SK-N-SH treated with all-trans-retinoic acid at 6 μM for 48 hours (cell line): Measurements from ENCODE around the gene FOXJ3.

Source experiments
- ATAC-seq: fragments of 200-7000 bp; cut with Tn5 transposase; 3 replicates; pipeline ENCODE4 v1.9.1; 2020; ENCODE audit warnings: mild to moderate bottlenecking, moderate library complexity
- ARNTL ChIP-seq: fragments of 450-650 bp; formaldehyde crosslinking; IDR thresholded peaks from 2 replicates; pipeline ENCODE4 v1.5.0; 2020; ENCODE audit warnings: low read depth, mild to moderate bottlenecking, moderate library complexity, borderline replicate concordance
- BACH2 ChIP-seq: fragments of 250-450 bp; sonication (Bioruptor Pico); IDR thresholded peaks from 2 replicates; pipeline ENCODE4 v1.9.0; 2021; ENCODE audit warnings: mild to moderate bottlenecking, borderline replicate concordance
- ESRRG ChIP-seq: fragments of 250-450 bp; sonication (Bioruptor Pico); IDR thresholded peaks from 2 replicates; pipeline ENCODE4 v1.6.1; 2021; ENCODE audit warnings: mild to moderate bottlenecking
- GLIS3 ChIP-seq: fragments of 250-450 bp; sonication (Bioruptor Pico); IDR thresholded peaks from 2 replicates; pipeline ENCODE4 v1.5.0; 2020; ENCODE audit warnings: mild to moderate bottlenecking, moderate library complexity
- PPARA ChIP-seq: fragments of 250-450 bp; sonication (Bioruptor Pico); IDR thresholded peaks from 2 replicates; pipeline ENCODE4 v1.5.0; 2020; ENCODE audit warnings: mild to moderate bottlenecking, borderline replicate concordance
- RARB ChIP-seq: fragments of 250-450 bp; sonication (Bioruptor Pico); IDR thresholded peaks from 2 replicates; pipeline ENCODE4 v1.8.0; 2021; ENCODE audit warnings: mild to moderate bottlenecking, moderate library complexity
- SNAI2 ChIP-seq: fragments of 250-450 bp; sonication (Bioruptor Pico); IDR thresholded peaks from 2 replicates; pipeline ENCODE4 v1.5.0; 2020; ENCODE audit warnings: mild to moderate bottlenecking, moderate library complexity
- TCF4 ChIP-seq: fragments of 250-450 bp; sonication (Bioruptor Pico); IDR thresholded peaks from 2 replicates; pipeline ENCODE4 v1.8.0; 2021; ENCODE audit warnings: mild to moderate bottlenecking, moderate library complexity, borderline replicate concordance
- ZFP3 ChIP-seq: fragments of 250-450 bp; sonication (Bioruptor Pico); IDR thresholded peaks from 2 replicates; pipeline ENCODE4 v1.5.0; 2020; ENCODE audit warnings: mild to moderate bottlenecking, moderate library complexity
- ZNF565 ChIP-seq: fragments of 450-650 bp; formaldehyde crosslinking; conservative IDR thresholded peaks from 2 replicates; pipeline ENCODE4 v1.5.0; 2020; ENCODE audit warnings: low read depth, mild to moderate bottlenecking, moderate library complexity
- ZNF70 ChIP-seq: fragments of 450-650 bp; formaldehyde crosslinking; IDR thresholded peaks from 2 replicates; pipeline ENCODE4 v1.5.0; 2020; ENCODE audit warnings: mild to moderate bottlenecking, moderate library complexity
- ZNF8 ChIP-seq: fragments of 450-650 bp; formaldehyde crosslinking; IDR thresholded peaks from 2 replicates; pipeline ENCODE4 v1.5.0; 2020; ENCODE audit warnings: mild to moderate bottlenecking, moderate library complexity
- TF ChIP-seq, protein P1 (sequence below): fragments of 250-450 bp; sonication (Bioruptor Pico); IDR thresholded peaks from 2 replicates; pipeline ENCODE4 v1.8.0; 2020; ENCODE audit warnings: mild to moderate bottlenecking, moderate library complexity, borderline replicate concordance
- TF ChIP-seq, protein P2 (sequence below): fragments of 250-450 bp; sonication (Bioruptor Pico); IDR thresholded peaks from 2 replicates; pipeline ENCODE4 v1.8.0; 2021; ENCODE audit warnings: low read depth, mild to moderate bottlenecking, moderate library complexity, borderline replicate concordance
- TF ChIP-seq, protein P3 (sequence below): fragments of 250-450 bp; sonication (Bioruptor Pico); IDR thresholded peaks from 2 replicates; pipeline ENCODE4 v1.5.0; 2020; ENCODE audit warnings: mild to moderate bottlenecking, moderate library complexity
- TF ChIP-seq, protein P4 (sequence below): fragments of 250-450 bp; sonication (Bioruptor Pico); IDR thresholded peaks from 2 replicates; pipeline ENCODE4 v1.5.1; 2020; ENCODE audit warnings: low read depth, mild to moderate bottlenecking, moderate library complexity
- TF ChIP-seq, protein P5 (sequence below): fragments of 250-450 bp; sonication (Bioruptor Pico); IDR thresholded peaks from 2 replicates; pipeline ENCODE4 v1.5.1; 2021; ENCODE audit warnings: mild to moderate bottlenecking, moderate library complexity

FOXJ3 gene

DNA sequence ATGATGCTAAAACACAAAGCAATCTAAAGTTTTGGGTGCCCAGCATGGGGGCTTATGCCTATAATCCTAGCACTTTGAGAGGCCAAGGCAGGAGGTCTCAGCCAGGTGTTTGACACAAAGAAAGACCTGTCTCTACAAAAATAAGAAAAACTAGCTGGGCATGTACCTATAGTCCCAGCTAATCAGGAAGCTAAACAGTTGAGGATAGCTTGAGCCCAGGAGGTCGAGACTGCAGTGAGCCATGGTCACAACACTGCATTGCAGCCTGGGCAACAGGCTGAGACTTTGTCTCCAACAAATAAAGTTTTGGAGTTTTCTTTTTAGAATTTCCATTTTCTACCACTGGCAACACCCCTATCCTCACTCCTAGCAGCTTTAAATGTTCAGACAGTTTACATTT lies 115.4 kb downstream of the FOXJ3 start:
- no peak for ATAC-seq
- TF ChIP-seq RARB (CRISPR knock-in tag) (no peak), ZNF8 (CRISPR knock-in tag) (no peak), SNAI2 (no peak)

DNA sequence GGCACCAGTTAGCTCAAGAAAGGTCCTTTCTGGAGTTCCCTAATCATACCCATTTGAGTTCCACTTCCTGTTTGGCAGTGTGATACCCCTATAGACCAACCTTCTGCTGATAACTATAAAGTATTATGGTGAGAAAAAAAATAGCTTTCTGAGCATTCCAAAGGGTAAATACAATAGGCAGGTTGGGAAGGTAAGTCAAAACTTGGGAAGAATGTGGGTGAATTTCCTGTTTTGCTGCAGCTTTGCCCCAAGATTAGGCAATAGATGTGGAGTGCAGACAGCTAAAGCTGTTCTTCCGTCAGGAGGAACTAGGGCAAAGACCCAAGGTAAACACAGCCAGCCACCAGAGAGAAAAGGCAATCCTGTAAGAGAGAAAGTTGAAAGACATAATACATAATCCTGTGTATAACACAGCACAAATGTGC lies 120.6 kb downstream of the FOXJ3 start:
- ATAC-seq: no peak
- TF ChIP-seq GLIS3 (no peak), BACH2 (CRISPR knock-in tag) (no peak), PPARA (CRISPR knock-in tag) (no peak), ARNTL (CRISPR knock-in tag) (no peak), SNAI2 (no peak), TCF4 (CRISPR knock-in tag) (no peak), ZNF8 (CRISPR knock-in tag) (no peak), ZNF565 (no peak), RARB (CRISPR knock-in tag) (no peak)
- TF ChIP-seq, protein P1, sequence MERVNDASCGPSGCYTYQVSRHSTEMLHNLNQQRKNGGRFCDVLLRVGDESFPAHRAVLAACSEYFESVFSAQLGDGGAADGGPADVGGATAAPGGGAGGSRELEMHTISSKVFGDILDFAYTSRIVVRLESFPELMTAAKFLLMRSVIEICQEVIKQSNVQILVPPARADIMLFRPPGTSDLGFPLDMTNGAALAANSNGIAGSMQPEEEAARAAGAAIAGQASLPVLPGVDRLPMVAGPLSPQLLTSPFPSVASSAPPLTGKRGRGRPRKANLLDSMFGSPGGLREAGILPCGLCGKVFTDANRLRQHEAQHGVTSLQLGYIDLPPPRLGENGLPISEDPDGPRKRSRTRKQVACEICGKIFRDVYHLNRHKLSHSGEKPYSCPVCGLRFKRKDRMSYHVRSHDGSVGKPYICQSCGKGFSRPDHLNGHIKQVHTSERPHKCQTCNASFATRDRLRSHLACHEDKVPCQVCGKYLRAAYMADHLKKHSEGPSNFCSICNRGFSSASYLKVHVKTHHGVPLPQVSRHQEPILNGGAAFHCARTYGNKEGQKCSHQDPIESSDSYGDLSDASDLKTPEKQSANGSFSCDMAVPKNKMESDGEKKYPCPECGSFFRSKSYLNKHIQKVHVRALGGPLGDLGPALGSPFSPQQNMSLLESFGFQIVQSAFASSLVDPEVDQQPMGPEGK (CRISPR knock-in tag): no peak
- TF ChIP-seq, protein P2, sequence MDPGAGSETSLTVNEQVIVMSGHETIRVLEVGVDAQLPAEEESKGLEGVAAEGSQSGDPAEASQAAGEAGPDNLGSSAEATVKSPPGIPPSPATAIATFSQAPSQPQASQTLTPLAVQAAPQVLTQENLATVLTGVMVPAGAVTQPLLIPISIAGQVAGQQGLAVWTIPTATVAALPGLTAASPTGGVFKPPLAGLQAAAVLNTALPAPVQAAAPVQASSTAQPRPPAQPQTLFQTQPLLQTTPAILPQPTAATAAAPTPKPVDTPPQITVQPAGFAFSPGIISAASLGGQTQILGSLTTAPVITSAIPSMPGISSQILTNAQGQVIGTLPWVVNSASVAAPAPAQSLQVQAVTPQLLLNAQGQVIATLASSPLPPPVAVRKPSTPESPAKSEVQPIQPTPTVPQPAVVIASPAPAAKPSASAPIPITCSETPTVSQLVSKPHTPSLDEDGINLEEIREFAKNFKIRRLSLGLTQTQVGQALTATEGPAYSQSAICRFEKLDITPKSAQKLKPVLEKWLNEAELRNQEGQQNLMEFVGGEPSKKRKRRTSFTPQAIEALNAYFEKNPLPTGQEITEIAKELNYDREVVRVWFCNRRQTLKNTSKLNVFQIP (CRISPR knock-in tag): no peak
- TF ChIP-seq, protein P3, sequence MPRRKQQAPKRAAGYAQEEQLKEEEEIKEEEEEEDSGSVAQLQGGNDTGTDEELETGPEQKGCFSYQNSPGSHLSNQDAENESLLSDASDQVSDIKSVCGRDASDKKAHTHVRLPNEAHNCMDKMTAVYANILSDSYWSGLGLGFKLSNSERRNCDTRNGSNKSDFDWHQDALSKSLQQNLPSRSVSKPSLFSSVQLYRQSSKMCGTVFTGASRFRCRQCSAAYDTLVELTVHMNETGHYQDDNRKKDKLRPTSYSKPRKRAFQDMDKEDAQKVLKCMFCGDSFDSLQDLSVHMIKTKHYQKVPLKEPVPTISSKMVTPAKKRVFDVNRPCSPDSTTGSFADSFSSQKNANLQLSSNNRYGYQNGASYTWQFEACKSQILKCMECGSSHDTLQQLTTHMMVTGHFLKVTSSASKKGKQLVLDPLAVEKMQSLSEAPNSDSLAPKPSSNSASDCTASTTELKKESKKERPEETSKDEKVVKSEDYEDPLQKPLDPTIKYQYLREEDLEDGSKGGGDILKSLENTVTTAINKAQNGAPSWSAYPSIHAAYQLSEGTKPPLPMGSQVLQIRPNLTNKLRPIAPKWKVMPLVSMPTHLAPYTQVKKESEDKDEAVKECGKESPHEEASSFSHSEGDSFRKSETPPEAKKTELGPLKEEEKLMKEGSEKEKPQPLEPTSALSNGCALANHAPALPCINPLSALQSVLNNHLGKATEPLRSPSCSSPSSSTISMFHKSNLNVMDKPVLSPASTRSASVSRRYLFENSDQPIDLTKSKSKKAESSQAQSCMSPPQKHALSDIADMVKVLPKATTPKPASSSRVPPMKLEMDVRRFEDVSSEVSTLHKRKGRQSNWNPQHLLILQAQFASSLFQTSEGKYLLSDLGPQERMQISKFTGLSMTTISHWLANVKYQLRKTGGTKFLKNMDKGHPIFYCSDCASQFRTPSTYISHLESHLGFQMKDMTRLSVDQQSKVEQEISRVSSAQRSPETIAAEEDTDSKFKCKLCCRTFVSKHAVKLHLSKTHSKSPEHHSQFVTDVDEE: no peak
- TF ChIP-seq, protein P4, sequence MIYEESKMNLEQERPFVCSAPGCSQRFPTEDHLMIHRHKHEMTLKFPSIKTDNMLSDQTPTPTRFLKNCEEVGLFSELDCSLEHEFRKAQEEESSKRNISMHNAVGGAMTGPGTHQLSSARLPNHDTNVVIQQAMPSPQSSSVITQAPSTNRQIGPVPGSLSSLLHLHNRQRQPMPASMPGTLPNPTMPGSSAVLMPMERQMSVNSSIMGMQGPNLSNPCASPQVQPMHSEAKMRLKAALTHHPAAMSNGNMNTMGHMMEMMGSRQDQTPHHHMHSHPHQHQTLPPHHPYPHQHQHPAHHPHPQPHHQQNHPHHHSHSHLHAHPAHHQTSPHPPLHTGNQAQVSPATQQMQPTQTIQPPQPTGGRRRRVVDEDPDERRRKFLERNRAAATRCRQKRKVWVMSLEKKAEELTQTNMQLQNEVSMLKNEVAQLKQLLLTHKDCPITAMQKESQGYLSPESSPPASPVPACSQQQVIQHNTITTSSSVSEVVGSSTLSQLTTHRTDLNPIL (CRISPR knock-in tag): no peak
- TF ChIP-seq, all 23 proteins: peak for 0

DNA sequence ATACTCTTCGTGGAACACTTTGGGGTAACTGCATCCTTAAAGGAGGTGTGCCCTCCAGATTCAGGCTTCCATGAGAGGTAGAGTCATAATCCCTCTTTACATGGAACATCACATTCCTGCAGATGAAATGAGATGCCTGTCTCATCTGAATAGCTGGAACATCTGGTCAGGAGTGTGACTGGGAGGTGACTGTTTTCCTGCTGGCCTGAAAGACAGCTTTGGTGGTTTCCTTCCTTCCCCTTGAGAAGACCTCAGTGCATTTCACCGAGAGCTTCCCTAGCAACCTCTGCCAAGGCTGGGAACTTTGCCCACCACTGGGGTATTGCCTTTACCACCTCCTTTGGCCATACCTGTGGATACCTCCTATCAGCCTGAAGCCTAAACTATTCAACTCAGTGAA lies 123.8 kb downstream of the FOXJ3 start:
- TF ChIP-seq RARB (CRISPR knock-in tag) (no peak), BACH2 (CRISPR knock-in tag) (no peak), ZFP3 (no peak), ZNF70 (no peak), ZNF8 (CRISPR knock-in tag) (no peak), ZNF565 (no peak), GLIS3 (no peak), ESRRG (CRISPR knock-in tag) (no peak), TCF4 (CRISPR knock-in tag) (no peak)
- TF ChIP-seq, protein P1 (CRISPR knock-in tag): no peak
- TF ChIP-seq, protein P5, sequence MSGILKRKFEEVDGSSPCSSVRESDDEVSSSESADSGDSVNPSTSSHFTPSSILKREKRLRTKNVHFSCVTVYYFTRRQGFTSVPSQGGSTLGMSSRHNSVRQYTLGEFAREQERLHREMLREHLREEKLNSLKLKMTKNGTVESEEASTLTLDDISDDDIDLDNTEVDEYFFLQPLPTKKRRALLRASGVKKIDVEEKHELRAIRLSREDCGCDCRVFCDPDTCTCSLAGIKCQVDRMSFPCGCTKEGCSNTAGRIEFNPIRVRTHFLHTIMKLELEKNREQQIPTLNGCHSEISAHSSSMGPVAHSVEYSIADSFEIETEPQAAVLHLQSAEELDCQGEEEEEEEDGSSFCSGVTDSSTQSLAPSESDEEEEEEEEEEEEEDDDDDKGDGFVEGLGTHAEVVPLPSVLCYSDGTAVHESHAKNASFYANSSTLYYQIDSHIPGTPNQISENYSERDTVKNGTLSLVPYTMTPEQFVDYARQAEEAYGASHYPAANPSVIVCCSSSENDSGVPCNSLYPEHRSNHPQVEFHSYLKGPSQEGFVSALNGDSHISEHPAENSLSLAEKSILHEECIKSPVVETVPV (CRISPR knock-in tag): no peak
- TF ChIP-seq, all 23 proteins: peak for 0
- no peak for ATAC-seq
